Left ventricle myocardium inferior (tissue), 1 donor: ENCODE measurements around the gene ZNF133. TPM values are rescaled to one million over a fixed set of nuclear protein-coding genes. Genes with fewer than 3 reads are reported as not detected.

ENCODE experiments used
- DNase-seq: peaks from one replicate; pipeline ENCODE4 v3.0.0-alpha.2; 2020
- H3K27ac ChIP-seq: fragments of 200-600 bp; replicated peaks from 2 replicates; pipeline ENCODE4 v1.8.0; 2021
- H3K27me3 ChIP-seq: fragments of 200-600 bp; 2 replicates; pipeline ENCODE4 v1.8.0; 2021; ENCODE audit warnings: low read depth
- H3K36me3 ChIP-seq: fragments of 200-600 bp; 2 replicates; pipeline ENCODE4 v1.8.0; 2021
- H3K4me1 ChIP-seq: fragments of 200-600 bp; 2 replicates; pipeline ENCODE4 v1.8.0; 2021
- H3K4me3 ChIP-seq: fragments of 200-600 bp; 2 replicates; pipeline ENCODE4 v1.8.0; 2021; ENCODE audit warnings: mild to moderate bottlenecking, moderate library complexity
- H3K9me3 ChIP-seq: fragments of 200-600 bp; replicated peaks from 2 replicates; pipeline ENCODE4 v1.8.0; 2021
- CTCF ChIP-seq: fragments of 200-600 bp; IDR thresholded peaks from 2 replicates; pipeline ENCODE4 v1.8.0; 2021; ENCODE audit warnings: antibody characterized with exemption, mild to moderate bottlenecking, borderline replicate concordance
- intact Hi-C: fragments of 100-400 bp; cut with micrococcal nuclease; formaldehyde crosslinking; loops from one replicate; pipeline ENCODE4 v1.11.0; 2022
- total RNA-seq: library from RNA; stranded (reverse); fragmentation: NEBNext Ultra II Directional; extraction: Animal tissue kit (Norgen Biotek cat#: 25700); gene quantifications from one replicate; pipeline ENCODE4 v1.2.1, GENCODE V29; 2021
- donor health status: DM: no; HTN: yes; CAD: no; lungs with severe emphysema.

Gene ZNF133
- total RNA-seq, 1 donor from 2014 or later, result 7.4 TPM

DNA sequence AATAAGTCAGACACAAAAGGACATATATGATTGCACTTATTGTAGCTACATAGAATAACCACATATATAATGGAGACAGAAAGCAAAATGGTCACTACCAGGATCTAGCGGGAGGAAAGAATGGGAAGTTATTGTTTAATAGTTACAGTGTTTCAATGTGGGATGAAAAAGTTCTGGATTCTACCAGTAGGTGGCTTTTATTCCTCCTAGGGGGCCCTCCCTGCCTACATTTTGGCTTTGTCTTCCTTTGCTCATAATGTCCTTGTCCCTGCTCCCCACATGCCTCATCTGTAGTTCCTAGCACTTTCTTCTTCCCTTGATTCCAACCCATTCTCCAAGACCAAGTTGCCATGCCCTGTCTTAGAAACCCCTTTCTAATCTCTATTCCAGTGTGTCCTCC lies 16.3 kb downstream of the ZNF133 start:
- Histone ChIP-seq H3K36me3 (peaks cover 20% of the 10 kb centered on the region), H3K27ac (no peak overlapping the region), H3K27me3 (no peaks in the 10 kb centered on the region), H3K9me3 (no peaks in the 10 kb centered on the region), H3K4me3 (no peak overlapping the region), H3K4me1 (no peaks in the 10 kb centered on the region)
- TF ChIP-seq CTCF, result no peak
- intact Hi-C loops, result no loop called here
- DNase-seq, result no peak

GRCh38 chr20:18307301-18307700 lies 19.0 kb downstream of the ZNF133 start:
- Histone ChIP-seq H3K4me3 (no peak overlapping the region), H3K36me3 (peaks cover 32% of the 10 kb centered on the region), H3K4me1 (no peaks in the 10 kb centered on the region), H3K9me3 (no peaks in the 10 kb centered on the region), H3K27me3 (no peaks in the 10 kb centered on the region), H3K27ac (no peak overlapping the region)
- DNase-seq, result no peak
- intact Hi-C loops, result no loop called here
- no peak for TF ChIP-seq CTCF

DNA sequence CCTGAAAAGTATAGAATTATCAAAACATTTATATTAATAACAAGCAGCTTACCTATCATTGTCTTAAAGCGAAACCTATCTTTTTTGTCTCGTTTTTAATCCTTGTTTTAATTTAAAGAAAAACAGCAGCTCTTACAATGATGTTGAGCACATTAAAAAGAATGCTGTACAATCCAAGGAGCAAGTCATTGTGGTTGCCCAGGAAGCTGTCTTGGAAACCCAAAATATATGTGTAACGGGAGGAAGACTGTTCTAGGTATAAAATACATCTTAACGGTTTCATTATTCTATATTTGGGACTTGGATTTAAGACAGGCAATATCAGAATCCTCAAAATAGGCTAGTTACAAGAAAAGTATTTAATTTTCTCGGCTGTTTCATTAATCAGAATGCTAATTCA lies 21.7 kb downstream of the ZNF133 start:
- no peak for TF ChIP-seq CTCF
- H3K4me1 ChIP-seq, result no peaks in the 10 kb centered on the region
- DNase-seq, result no peak
- peaks cover 42% of the 10 kb centered on the region for H3K36me3 ChIP-seq
- intact Hi-C loops, result no loop called here
- H3K27me3 ChIP-seq, result no peaks in the 10 kb centered on the region
- H3K4me3 ChIP-seq, result no peak overlapping the region
- no peak overlapping the region for H3K27ac ChIP-seq
- H3K9me3 ChIP-seq, result no peaks in the 10 kb centered on the region

- intact Hi-C loops, result no loop called here
- no peak for TF ChIP-seq CTCF
- Histone ChIP-seq H3K27ac (no peak overlapping the region), H3K4me3 (no peak overlapping the region), H3K36me3 (peaks cover 45% of the 10 kb centered on the region), H3K4me1 (no peaks in the 10 kb centered on the region), H3K9me3 (no peaks in the 10 kb centered on the region), H3K27me3 (no peaks in the 10 kb centered on the region)
- no peak for DNase-seq
Observed at GRCh38 chr20:18310592-18310991, 22.3 kb downstream of the ZNF133 start.

DNA sequence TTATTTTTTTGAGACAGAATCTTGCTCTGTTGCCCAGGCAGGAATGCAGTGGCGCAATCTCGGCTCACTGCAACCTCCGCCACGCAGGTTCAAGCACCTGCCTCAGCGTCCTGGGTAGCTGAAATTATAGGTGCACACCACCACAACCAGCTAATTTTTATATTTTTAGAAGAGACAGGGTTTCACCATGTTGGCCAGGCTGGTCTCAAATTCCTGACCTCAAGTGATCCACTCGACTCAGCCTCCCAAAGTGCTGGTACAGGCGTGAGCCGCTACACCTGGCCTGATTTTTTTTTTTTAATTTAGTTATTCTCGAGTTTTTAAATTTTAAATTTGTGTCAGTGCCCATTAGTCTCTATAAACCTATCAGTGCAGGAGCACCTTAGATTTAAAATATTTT lies 24.4 kb downstream of the ZNF133 start:
- Histone ChIP-seq H3K27me3 (no peaks in the 10 kb centered on the region), H3K27ac (no peak overlapping the region), H3K4me3 (no peak overlapping the region), H3K9me3 (no peaks in the 10 kb centered on the region), H3K4me1 (no peaks in the 10 kb centered on the region), H3K36me3 (peaks cover 55% of the 10 kb centered on the region)
- intact Hi-C loops, result no loop called here
- TF ChIP-seq CTCF, result no peak
- no peak for DNase-seq

- no peak for TF ChIP-seq CTCF
- peaks cover 57% of the 10 kb centered on the region for H3K36me3 ChIP-seq
- intact Hi-C loops, result no loop called here
- no peak for DNase-seq
- H3K4me3 ChIP-seq, result no peak overlapping the region
- H3K27me3 ChIP-seq, result no peaks in the 10 kb centered on the region
- no peaks in the 10 kb centered on the region for H3K9me3 ChIP-seq
- H3K4me1 ChIP-seq, result no peaks in the 10 kb centered on the region
- H3K27ac ChIP-seq, result no peak overlapping the region
Observed at GRCh38 chr20:18313411-18313810, 25.1 kb downstream of the ZNF133 start.
